Left lung (tissue), 10 donors: Measurements from ENCODE around the gene HSD11B1. TPM values are rescaled to one million over a fixed set of nuclear protein-coding genes. Genes with fewer than 3 reads are reported as not detected.

Experiments
- ATAC-seq: fragments of 200-7000 bp; cut with Tn5 transposase; one replicate; pipeline ENCODE4 v1.9.1; 2020; ENCODE audit warnings: moderate library complexity
- DNase-seq, 4 donors: peaks; one replicate each; pipeline ENCODE4 v3.0.0-alpha.2; 2013 to 2020
- H3K27ac ChIP-seq, 2 donors: fragments of 200-600 bp; sonication (generic) in 1 of 2; one replicate each; pipeline versions ENCODE4 v1.5.0 to v1.8.0; 2020 to 2021
- H3K27me3 ChIP-seq, 2 donors: fragments of 200-600 bp; sonication (generic) in 1 of 2; one replicate each; pipeline versions ENCODE4 v1.5.0 to v1.8.0; 2020 to 2021
- H3K36me3 ChIP-seq, 2 donors: fragments of 200-600 bp; sonication (generic) in 1 of 2; one replicate each; pipeline versions ENCODE4 v1.5.0 to v1.8.0; 2020 to 2021
- H3K4me1 ChIP-seq, 2 donors: fragments of 200-600 bp; one replicate each; pipeline ENCODE4 v1.8.0; 2021
- H3K4me3 ChIP-seq, 2 donors: fragments of 200-600 bp; sonication (generic) in 1 of 2; one replicate each; pipeline versions ENCODE4 v1.5.0 to v1.8.0; 2020 to 2021; ENCODE audit warnings: mild to moderate bottlenecking in 1 of 2
- H3K9me3 ChIP-seq, 2 donors: fragments of 200-600 bp; sonication (generic) in 1 of 2; one replicate each; pipeline versions ENCODE4 v1.5.0 to v1.8.0; 2020 to 2021
- CTCF ChIP-seq, 2 donors: fragments of 200-600 bp; sonication (generic) in 1 of 2; IDR thresholded peaks; one replicate each; pipeline versions ENCODE4 v1.5.0 to v1.8.0; 2021; ENCODE audit warnings: antibody characterized with exemption in 2 of 2
- intact Hi-C, 2 donors: fragments of 100-400 bp; cut with DNase I; formaldehyde crosslinking; loops; one replicate each; pipeline versions ENCODE4 v1.11.2 to v1.14.2; 2022
- polyA plus RNA-seq, 6 donors: library from polyadenylated mRNA; unstranded; fragments of 120-200 nt; gene quantifications; one replicate each; pipeline ENCODE4 v1.2.1, GENCODE V29; 2013; ENCODE audit not compliant: insufficient read length in 6 of 6
- total RNA-seq, 2 donors: library from RNA; stranded (reverse); fragmentation: NEBNext Ultra II Directional; extraction: Animal tissue kit (Norgen Biotek cat#: 25700); gene quantifications; one replicate each; pipeline ENCODE4 v1.2.1, GENCODE V29; 2021
- donor health status: DM: no; HTN: yes; CAD: no.
- donor health status: DM: no; HTN: no; CAD: no.

Gene HSD11B1
- total and polyA plus RNA-seq, 8 donors: 5.1 to 30.7 (median 7.0) TPM

- H3K9me3 ChIP-seq: no peaks in the 10 kb centered on the region
- ATAC-seq: no peak
- no peaks in the 10 kb centered on the region for H3K27me3 ChIP-seq
- no peak for TF ChIP-seq CTCF (IDR thresholded peaks at IDR 0.05)
- peak overlapping the region in 1 of 2 donors; percentile 80 for H3K27ac ChIP-seq
- peaks cover 0 to 7% of the 10 kb centered on the region in 2 donors for H3K36me3 ChIP-seq
- H3K4me3 ChIP-seq: no peak overlapping the region
- H3K4me1 ChIP-seq: peaks cover 0 to 63% of the 10 kb centered on the region in 2 donors
- no peak for DNase-seq
- intact Hi-C loops: no loop called here
Measured at GRCh38 chr1:209755256-209755655, 50.6 kb downstream of the HSD11B1 start.

- peak within 1 kb of the TSS in 1 of 2 donors; percentile 30 for H3K4me3 ChIP-seq
- peak within 1 kb of the TSS; percentile 50 to 80 for H3K27ac ChIP-seq
- peaks cover 0 to 56% of the 10 kb centered on the region in 2 donors for H3K4me1 ChIP-seq
- peaks cover 0 to 7% of the 10 kb centered on the region in 2 donors for H3K36me3 ChIP-seq
- no peaks in the 10 kb centered on the region for H3K9me3 ChIP-seq
- TF ChIP-seq CTCF (IDR thresholded peaks at IDR 0.05): no peak
- DNase-seq: peak in 2 of 4 donors; percentile 66 to 81
- no peaks in the 10 kb centered on the region for H3K27me3 ChIP-seq
- peak; percentile 83 for ATAC-seq
- intact Hi-C loops: no loop called here
Measured at GRCh38 chr1:209755926-209756614, 51.4 kb downstream of the HSD11B1 start, which contains the start of gene TRAF3IP3. Gene TRAF3IP3 (plus strand): TSS chr1:209756053. CDS start chr1:209760040, 3,987 bp downstream.

GRCh38 chr1:209756615-209757445 lies 52.2 kb downstream of the HSD11B1 start:
- peak; percentile 60 for ATAC-seq

GRCh38 chr1:209758400-209758799 lies 53.8 kb downstream of the HSD11B1 start:
- intact Hi-C loops: no loop called here
- Histone ChIP-seq H3K27me3 (no peaks in the 10 kb centered on the region), H3K27ac (no peak overlapping the region), H3K4me3 (peak overlapping the region in 1 of 2 donors; percentile 30), H3K9me3 (no peaks in the 10 kb centered on the region), H3K4me1 (peaks cover 0 to 47% of the 10 kb centered on the region in 2 donors), H3K36me3 (peaks cover 0 to 26% of the 10 kb centered on the region in 2 donors)
- DNase-seq (no peak), ATAC-seq (no peak)
- TF ChIP-seq CTCF (IDR thresholded peaks at IDR 0.05): no peak

More at GRCh38 chr1:209756615-209757445, 52.2 kb downstream of the HSD11B1 start:
- H3K27me3 ChIP-seq: no peaks in the 10 kb centered on the region
- intact Hi-C loops: no loop called here
- H3K27ac ChIP-seq: peak overlapping the region; percentile 50 to 80
- peak overlapping the region in 1 of 2 donors; percentile 30 for H3K4me3 ChIP-seq
- H3K36me3 ChIP-seq: peaks cover 0 to 12% of the 10 kb centered on the region in 2 donors
- peaks cover 0 to 49% of the 10 kb centered on the region in 2 donors for H3K4me1 ChIP-seq
- DNase-seq: peak in 2 of 4 donors; percentile 59 to 69
- no peak for TF ChIP-seq CTCF (IDR thresholded peaks at IDR 0.05)
- no peaks in the 10 kb centered on the region for H3K9me3 ChIP-seq
